GM23248 (cell line): ENCODE measurements around the gene STK40. TPM values are rescaled to one million over a fixed set of nuclear protein-coding genes. Genes with fewer than 3 reads are reported as not detected.

Experiments
- DNase-seq: peaks from one replicate; pipeline ENCODE4 v3.0.0-alpha.2; 2015
- H2AFZ ChIP-seq: fragments of 200-600 bp; sonication (generic); 2 replicates; pipeline ENCODE4 v1.6.1; 2016; ENCODE audit warnings: antibody characterized with exemption
- H3F3A ChIP-seq: fragments of 200-600 bp; sonication (generic); 2 replicates; pipeline ENCODE4 v1.6.1; 2016; ENCODE audit warnings: mild to moderate bottlenecking, antibody characterized with exemption, mixed run types; ENCODE audit not compliant: insufficient read depth
- H3K27ac ChIP-seq: fragments of 200-600 bp; sonication (generic); 2 replicates; pipeline ENCODE4 v1.5.1; 2016; ENCODE audit warnings: mild to moderate bottlenecking
- H3K27me3 ChIP-seq: fragments of 200-600 bp; sonication (generic); replicated peaks from 2 replicates; pipeline ENCODE4 v1.6.1; 2016; ENCODE audit warnings: mild to moderate bottlenecking; ENCODE audit not compliant: insufficient read depth
- H3K36me3 ChIP-seq: fragments of 200-600 bp; sonication (generic); 2 replicates; pipeline ENCODE4 v1.6.1; 2016; ENCODE audit warnings: low read depth, mild to moderate bottlenecking
- H3K4me1 ChIP-seq: fragments of 200-600 bp; sonication (generic); 2 replicates; pipeline ENCODE4 v1.6.1; 2016; ENCODE audit warnings: mild to moderate bottlenecking; ENCODE audit not compliant: insufficient read depth
- H3K4me2 ChIP-seq: fragments of 200-600 bp; sonication (generic); one replicate; pipeline ENCODE4 v1.6.1; 2016; ENCODE audit warnings: mild to moderate bottlenecking; ENCODE audit not compliant: unreplicated experiment
- H3K4me3 ChIP-seq: fragments of 200-600 bp; sonication (generic); 2 replicates; pipeline ENCODE4 v1.5.1; 2016; ENCODE audit warnings: mild to moderate bottlenecking
- H3K79me2 ChIP-seq: fragments of 200-600 bp; sonication (generic); 2 replicates; pipeline ENCODE4 v1.6.1; 2016; ENCODE audit warnings: mild to moderate bottlenecking; ENCODE audit not compliant: insufficient read depth
- H3K9ac ChIP-seq: fragments of 200-600 bp; sonication (generic); 2 replicates; pipeline ENCODE4 v1.6.1; 2016; ENCODE audit warnings: mild to moderate bottlenecking
- H3K9me2 ChIP-seq: fragments of 200-600 bp; sonication (generic); 2 replicates; pipeline ENCODE4 v1.6.1; 2016; ENCODE audit warnings: mixed run types, mild to moderate bottlenecking, moderate library complexity; ENCODE audit not compliant: insufficient read depth
- H3K9me3 ChIP-seq: fragments of 200-600 bp; sonication (generic); one replicate; pipeline ENCODE4 v1.6.1; 2017; ENCODE audit warnings: low read depth
- H4K20me1 ChIP-seq: fragments of 200-600 bp; sonication (generic); 2 replicates; pipeline ENCODE4 v1.6.0; 2016; ENCODE audit not compliant: insufficient read depth
- EZH2 ChIP-seq: fragments of 200-600 bp; sonication (generic); IDR thresholded peaks from 2 replicates; pipeline ENCODE4 v1.6.1; 2018; ENCODE audit warnings: antibody characterized with exemption, mild to moderate bottlenecking; ENCODE audit not compliant: insufficient read depth, poor library complexity, severe bottlenecking
- EZH2phosphoT487 ChIP-seq: fragments of 200-600 bp; sonication (generic); IDR thresholded peaks from 2 replicates; pipeline ENCODE4 v1.6.1; 2018; ENCODE audit warnings: antibody characterized with exemption, moderate library complexity, mild to moderate bottlenecking, low read depth; ENCODE audit not compliant: insufficient read depth
- WGBS, 2 experiments: methylation state at CpG; one replicate each; pipeline ENCODE4 v1.1.6; 2015 to 2017; ENCODE audit warnings: low lambda C conversion rate in 2 of 2, low coverage in 1 of 2; ENCODE audit errors: missing lambda C conversion rate in 2 of 2; 5-methylcytosine and 5-hydroxymethylcytosine counted together
- in situ Hi-C: fragments of 300-500 bp; cut with MboI; formaldehyde crosslinking; loops from 2 replicates; pipeline ENCODE4 v1.15.0; 2020
- polyA plus RNA-seq: library from polyadenylated mRNA; unstranded; fragments of >200 nt; fragmentation: Nextera tagmentation; extraction: Ambion mirVana; gene quantifications from 2 replicates; pipeline ENCODE4 v1.2.1, GENCODE V29; 2016
- total RNA-seq: library from RNA; depleted of rRNA; stranded (reverse); fragments of >200 nt; shearing (Covaris generic); gene quantifications from 2 replicates; pipeline ENCODE4 v1.2.3, GENCODE V29; 2014

The STK40 gene
- total and polyA plus RNA-seq, 2 experiments from 2014 or later, result 11.1 to 16.2 TPM

DNA sequence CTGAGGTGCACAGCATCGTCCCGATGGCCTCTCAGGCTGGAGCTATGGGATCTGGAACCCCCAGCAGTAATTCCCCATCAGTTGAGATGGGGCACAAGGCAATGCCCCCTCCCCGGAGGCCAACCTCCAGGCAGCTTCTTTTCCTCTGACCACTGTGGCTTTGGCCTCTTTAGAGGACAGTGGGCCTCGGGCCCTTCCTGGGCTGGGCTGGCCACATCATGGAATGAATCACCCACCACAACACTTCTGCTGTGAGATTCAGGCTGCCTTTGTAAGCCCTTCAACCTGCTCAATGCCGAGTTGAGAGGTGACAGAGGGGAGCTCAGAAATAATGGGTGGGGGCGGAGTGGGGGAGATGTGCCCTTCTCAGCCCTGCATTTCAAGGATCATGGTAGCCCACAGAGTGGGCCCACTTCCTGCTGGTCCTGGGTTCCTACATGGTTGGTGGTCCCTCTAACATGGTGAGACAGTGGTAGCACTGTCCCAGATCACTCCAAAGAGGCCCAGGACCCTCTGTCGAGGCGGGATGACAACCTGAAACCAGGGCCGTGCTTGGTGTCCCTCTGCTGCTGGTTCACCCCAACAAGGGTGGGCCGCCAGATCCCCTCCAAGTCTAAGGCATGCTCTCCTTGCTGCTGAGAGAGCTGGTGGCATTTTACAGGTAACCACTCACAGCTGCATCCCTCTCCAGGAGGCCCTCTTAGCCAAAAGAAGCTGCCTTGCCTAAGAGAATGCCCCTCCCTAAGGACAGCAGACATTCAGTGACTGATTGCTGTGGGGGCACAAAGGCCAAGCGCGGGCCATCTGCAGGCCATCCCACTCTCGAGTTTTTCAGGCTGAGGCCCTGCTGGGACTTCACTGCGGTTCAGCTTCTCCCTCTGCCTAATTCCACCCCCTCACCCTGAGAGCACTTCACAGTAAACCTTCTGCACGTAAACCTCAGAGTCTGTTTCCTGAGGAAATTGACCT is 32.5 kb downstream of the STK40 start:
- H3K4me3 ChIP-seq, result 0 out of 2 replicates have a peak overlapping the region, but pooled peaks have one; percentile 10
- H3K4me2 ChIP-seq, result peak overlapping the region; percentile 90
- H3K4me1 ChIP-seq, result peaks cover 48% of the 10 kb centered on the region
- H2AFZ ChIP-seq, result no peak overlapping the region
- H3F3A ChIP-seq, result peaks cover 47% of the 10 kb centered on the region
- in situ Hi-C loops, result no loop called here
- H3K9me2 ChIP-seq, result no peaks in the 10 kb centered on the region
- no peaks in the 10 kb centered on the region for H3K9me3 ChIP-seq
- H3K79me2 ChIP-seq, result peaks cover 19% of the 10 kb centered on the region
- peak overlapping the region; percentile 98 for H3K27ac ChIP-seq
- peaks cover 17% of the 10 kb centered on the region; the same call in 1 of the 2 replicates for H3K36me3 ChIP-seq
- no peaks in the 10 kb centered on the region for H4K20me1 ChIP-seq
- peak overlapping the region; percentile 82 for H3K9ac ChIP-seq
- 69 to 72% methylated on average over 15 of the region's 15 CpGs for WGBS, 2 experiments
- H3K27me3 ChIP-seq, result no peaks in the 10 kb centered on the region
- TF ChIP-seq EZH2phosphoT487 (no peak), EZH2 (no peak)
- peak; percentile 90 for DNase-seq

DNA sequence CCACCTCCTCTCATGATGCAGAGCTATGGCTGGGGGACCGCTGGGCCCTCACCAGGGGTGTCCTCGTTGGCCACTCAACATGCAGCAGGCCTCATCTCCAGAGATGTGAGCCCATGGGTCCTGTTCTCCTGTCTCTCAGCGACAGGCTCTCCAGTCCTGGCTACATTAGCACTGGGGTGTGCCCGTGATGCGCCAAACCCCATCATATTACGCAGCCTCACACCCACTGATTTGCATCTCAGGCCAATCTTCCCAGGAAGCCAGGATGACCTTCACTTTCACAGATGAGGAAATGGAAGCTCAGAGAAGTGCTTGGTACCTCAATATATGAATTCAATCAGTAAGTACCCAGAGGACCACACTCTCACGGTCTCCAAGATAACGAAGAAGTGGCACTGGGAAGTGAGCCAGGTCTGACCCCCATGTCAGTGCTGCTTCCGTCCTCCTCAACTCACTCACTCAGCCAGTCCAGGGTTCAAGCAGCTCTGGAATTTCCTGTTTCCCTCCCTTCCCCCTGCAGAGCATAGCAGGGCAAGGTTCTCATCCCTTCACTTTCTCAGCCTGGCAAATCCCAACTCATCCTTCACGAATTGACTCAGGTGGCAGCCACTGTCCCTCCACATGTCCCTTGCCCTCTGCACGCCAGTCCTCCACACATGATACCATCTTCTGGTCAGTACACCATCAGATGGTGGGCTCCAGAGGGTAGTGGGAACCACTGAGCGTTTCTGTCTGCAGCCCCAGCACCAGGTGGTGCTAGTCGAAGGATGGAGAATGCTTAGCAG is 33.4 kb downstream of the STK40 start:
- H3K4me3 ChIP-seq, result peak overlapping the region; percentile 57; the same call in 1 of the 2 replicates
- TF ChIP-seq EZH2 (no peak), EZH2phosphoT487 (no peak)
- in situ Hi-C loops, result no loop called here
- H3K4me2 ChIP-seq, result peak overlapping the region; percentile 90
- no peaks in the 10 kb centered on the region for H4K20me1 ChIP-seq
- H3K27me3 ChIP-seq, result no peaks in the 10 kb centered on the region
- WGBS, 2 experiments, result 44 to 54% methylated on average over 13 of the region's 13 CpGs
- H3K9me2 ChIP-seq, result no peaks in the 10 kb centered on the region
- H3K79me2 ChIP-seq, result peaks cover 10% of the 10 kb centered on the region
- H3K27ac ChIP-seq, result peak overlapping the region; percentile 98
- H3K9ac ChIP-seq, result peak overlapping the region; percentile 82
- no peaks in the 10 kb centered on the region for H3K9me3 ChIP-seq
- DNase-seq, result peak; percentile 57
- H3K4me1 ChIP-seq, result peaks cover 48% of the 10 kb centered on the region
- no peak overlapping the region for H2AFZ ChIP-seq
- H3K36me3 ChIP-seq, result peaks cover 23% of the 10 kb centered on the region; the same call in 1 of the 2 replicates
- H3F3A ChIP-seq, result peaks cover 47% of the 10 kb centered on the region

- 8 to 14% methylated on average over 14 of the region's 14 CpGs for WGBS, 2 experiments
- Histone ChIP-seq H3K4me2 (peak overlapping the region; percentile 90), H3K27ac (peak overlapping the region; percentile 98), H3K9ac (peak overlapping the region; percentile 82), H3K4me3 (peak overlapping the region; percentile 57), H2AFZ (no peak overlapping the region), H4K20me1 (no peaks in the 10 kb centered on the region), H3K79me2 (peaks cover 7% of the 10 kb centered on the region; the same call in 1 of the 2 replicates), H3K9me2 (no peaks in the 10 kb centered on the region), H3K27me3 (no peaks in the 10 kb centered on the region), H3F3A (peaks cover 47% of the 10 kb centered on the region), H3K36me3 (peaks cover 18% of the 10 kb centered on the region; the same call in 1 of the 2 replicates), H3K4me1 (peaks cover 48% of the 10 kb centered on the region), H3K9me3 (no peaks in the 10 kb centered on the region)
- peak; percentile 96 for DNase-seq
- in situ Hi-C loops, result no loop called here
- TF ChIP-seq EZH2phosphoT487 (no peak), EZH2 (no peak)
These were observed 34.3 kb downstream of the STK40 start for GRCh38 chr1:36351227-36351977.
